HL-60 (cell line): ENCODE results near the gene PKD1.
"Not testable (repeated sequence)": the region's sequence is repeated elsewhere in the genome, so short reads cannot be mapped to it uniquely, and the experiment has no call there.

Source experiments
- DNase-seq, 2 experiments: peaks; one replicate each; pipeline ENCODE4 v3.0.0-alpha.2; 2010 to 2020; ENCODE audit warnings: low read depth in 1 of 2, low spot score in 1 of 2
- H3K27ac ChIP-seq: fragments of 250-450 bp; sonication (Bioruptor Pico); replicated peaks from 2 replicates; pipeline ENCODE4 v1.5.1; 2020; ENCODE audit warnings: mild to moderate bottlenecking, moderate library complexity
- H3K27me3 ChIP-seq: fragments of 250-450 bp; sonication (Bioruptor Pico); 2 replicates; pipeline ENCODE4 v1.5.1; 2021; ENCODE audit warnings: mild to moderate bottlenecking, moderate library complexity; ENCODE audit not compliant: insufficient read depth, poor library complexity, severe bottlenecking
- H3K4me3 ChIP-seq: replicated peaks from 2 replicates; pipeline ENCODE4 v1.5.1; 2011; ENCODE audit warnings: mild to moderate bottlenecking, control low read depth, low read length; ENCODE audit not compliant: insufficient read depth
- GABPA ChIP-seq: IDR thresholded peaks from 2 replicates; pipeline ENCODE4 v1.6.1; 2012; ENCODE audit warnings: low read depth
- POLR2AphosphoS5 ChIP-seq: IDR thresholded peaks from 2 replicates; pipeline ENCODE4 v1.6.1; 2012; ENCODE audit warnings: low read depth
- REST ChIP-seq: IDR thresholded peaks from 2 replicates; pipeline ENCODE4 v1.6.1; 2012; ENCODE audit warnings: low read depth; ENCODE audit not compliant: insufficient replicate concordance
- SPI1 ChIP-seq: IDR thresholded peaks from 2 replicates; pipeline ENCODE4 v1.6.1; 2012; ENCODE audit warnings: low read depth, mild to moderate bottlenecking, borderline replicate concordance
- TF ChIP-seq, protein P1 (sequence below): IDR thresholded peaks from one replicate; pipeline ENCODE4 v1.5.1; 2011; ENCODE audit warnings: low read length, control low read depth, inconsistent platforms; ENCODE audit not compliant: insufficient read depth

PKD1 gene

GRCh38 chr16:2117960-2118722, 17.6 kb downstream of the PKD1 start:
- not testable (repeated sequence) for H3K27me3 ChIP-seq, H3K4me3 ChIP-seq, H3K27ac ChIP-seq, DNase-seq

- not testable (repeated sequence) for H3K4me3 ChIP-seq, H3K27ac ChIP-seq, H3K27me3 ChIP-seq, DNase-seq
Measured at GRCh38 chr16:2117341-2117740, 18.4 kb downstream of the PKD1 start.

DNA sequence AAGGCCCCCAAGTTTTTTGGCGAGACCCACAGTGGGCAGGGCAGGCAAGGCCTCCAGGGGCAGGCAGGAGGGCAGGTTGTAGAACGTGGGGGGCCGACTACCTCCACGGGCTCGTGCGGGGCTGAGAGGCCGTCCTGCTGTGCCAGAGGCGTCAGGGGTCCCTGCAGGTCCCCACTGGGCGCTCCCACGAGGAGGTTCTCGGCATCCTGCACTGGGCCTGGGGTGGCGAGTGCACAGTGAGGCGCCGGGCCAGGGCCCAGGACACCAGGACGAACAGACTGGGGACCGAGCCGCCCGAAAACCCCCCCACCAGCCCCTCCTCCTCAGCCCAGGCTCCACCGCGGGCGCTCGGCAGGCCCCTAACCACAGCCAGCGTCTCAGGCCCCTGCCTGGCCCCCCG, 19.3 kb downstream of the PKD1 start:
- DNase-seq, H3K27me3 ChIP-seq, H3K4me3 ChIP-seq, H3K27ac ChIP-seq: not testable (repeated sequence)

DNA sequence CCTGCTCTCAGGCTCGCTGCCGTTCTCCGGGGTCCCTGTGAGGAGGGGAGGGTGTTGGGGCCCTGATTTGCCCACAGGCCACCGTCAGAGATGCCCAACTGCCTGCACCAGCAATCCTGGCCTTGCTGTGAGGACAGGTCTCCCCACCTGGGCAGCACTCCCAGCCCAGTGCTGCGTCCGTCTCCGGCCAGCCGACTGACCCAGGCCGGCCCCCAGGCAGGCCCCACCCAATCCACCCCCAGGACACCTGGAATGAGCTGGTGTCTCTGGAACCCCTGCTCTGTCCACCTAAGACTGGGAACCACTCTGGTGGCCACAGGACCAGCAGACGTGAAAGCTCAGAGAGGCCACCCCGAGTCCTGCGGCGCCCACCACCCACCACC, 20.1 kb downstream of the PKD1 start:
- TF ChIP-seq POLR2AphosphoS5 = no peak
- TF ChIP-seq GABPA = no peak
- no peak for TF ChIP-seq SPI1
- no peak for TF ChIP-seq REST
- TF ChIP-seq, protein P1, sequence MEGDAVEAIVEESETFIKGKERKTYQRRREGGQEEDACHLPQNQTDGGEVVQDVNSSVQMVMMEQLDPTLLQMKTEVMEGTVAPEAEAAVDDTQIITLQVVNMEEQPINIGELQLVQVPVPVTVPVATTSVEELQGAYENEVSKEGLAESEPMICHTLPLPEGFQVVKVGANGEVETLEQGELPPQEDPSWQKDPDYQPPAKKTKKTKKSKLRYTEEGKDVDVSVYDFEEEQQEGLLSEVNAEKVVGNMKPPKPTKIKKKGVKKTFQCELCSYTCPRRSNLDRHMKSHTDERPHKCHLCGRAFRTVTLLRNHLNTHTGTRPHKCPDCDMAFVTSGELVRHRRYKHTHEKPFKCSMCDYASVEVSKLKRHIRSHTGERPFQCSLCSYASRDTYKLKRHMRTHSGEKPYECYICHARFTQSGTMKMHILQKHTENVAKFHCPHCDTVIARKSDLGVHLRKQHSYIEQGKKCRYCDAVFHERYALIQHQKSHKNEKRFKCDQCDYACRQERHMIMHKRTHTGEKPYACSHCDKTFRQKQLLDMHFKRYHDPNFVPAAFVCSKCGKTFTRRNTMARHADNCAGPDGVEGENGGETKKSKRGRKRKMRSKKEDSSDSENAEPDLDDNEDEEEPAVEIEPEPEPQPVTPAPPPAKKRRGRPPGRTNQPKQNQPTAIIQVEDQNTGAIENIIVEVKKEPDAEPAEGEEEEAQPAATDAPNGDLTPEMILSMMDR = no peak
- no peak overlapping the region for H3K4me3 ChIP-seq
- no peak overlapping the region for H3K27ac ChIP-seq
- DNase-seq = no peak
- no peaks in the 10 kb centered on the region for H3K27me3 ChIP-seq

DNA sequence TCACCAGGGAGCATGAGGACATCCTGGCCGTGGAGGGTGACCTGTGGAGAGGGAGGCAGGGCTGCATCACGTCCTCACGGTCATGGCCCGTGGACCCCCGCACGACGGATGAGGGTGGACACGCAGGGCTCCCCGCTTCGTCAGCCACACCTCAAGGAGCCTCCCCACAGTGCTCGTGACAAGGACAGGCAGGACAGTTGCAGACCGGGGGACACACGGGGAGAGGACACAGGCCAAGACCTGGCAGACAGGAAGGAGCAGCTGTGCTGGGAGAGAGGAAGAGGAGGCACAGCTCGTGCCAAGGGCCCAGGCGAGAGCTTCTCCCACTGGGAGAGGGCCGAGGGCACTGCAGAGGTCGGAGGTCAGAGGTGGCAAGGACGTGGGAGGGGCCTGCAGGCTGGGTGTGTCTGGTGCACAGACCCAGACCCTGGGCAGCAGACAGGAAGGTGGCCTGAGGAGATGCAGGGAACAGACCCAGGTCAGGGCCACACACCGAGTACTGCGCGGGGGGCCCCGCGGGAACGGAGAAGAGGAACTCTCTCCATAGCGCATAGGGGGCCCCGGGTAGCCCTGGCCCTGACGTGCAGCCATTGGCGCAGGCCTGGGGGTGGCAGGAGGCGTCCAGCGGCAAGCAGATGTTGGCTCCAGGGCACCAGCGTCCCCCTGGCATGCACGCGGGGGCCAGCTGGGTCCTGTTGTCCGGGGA, 20.7 kb downstream of the PKD1 start:
- H3K27ac ChIP-seq, H3K4me3 ChIP-seq, H3K27me3 ChIP-seq, DNase-seq: not testable (repeated sequence)

DNA sequence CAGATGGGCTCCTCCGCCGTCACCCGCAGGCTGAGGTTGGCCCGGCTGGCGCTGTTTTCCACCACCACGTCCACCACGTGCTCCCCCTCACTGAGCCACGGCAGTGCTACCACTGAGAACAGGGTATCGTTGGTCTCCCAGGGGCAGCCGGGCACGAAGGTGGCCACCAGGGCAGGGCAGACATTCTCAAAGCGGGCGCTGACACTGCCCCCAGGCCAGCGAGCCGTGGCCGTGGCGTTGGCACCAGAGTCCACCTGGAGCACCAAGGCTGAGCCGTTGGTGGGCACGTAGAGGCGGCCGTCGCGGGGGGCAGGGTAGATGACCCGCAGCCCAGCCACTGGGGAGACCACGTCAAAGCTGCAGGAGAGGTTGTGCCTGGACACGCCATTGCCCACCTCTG, 21.5 kb downstream of the PKD1 start:
- not testable (repeated sequence) for DNase-seq

DNA sequence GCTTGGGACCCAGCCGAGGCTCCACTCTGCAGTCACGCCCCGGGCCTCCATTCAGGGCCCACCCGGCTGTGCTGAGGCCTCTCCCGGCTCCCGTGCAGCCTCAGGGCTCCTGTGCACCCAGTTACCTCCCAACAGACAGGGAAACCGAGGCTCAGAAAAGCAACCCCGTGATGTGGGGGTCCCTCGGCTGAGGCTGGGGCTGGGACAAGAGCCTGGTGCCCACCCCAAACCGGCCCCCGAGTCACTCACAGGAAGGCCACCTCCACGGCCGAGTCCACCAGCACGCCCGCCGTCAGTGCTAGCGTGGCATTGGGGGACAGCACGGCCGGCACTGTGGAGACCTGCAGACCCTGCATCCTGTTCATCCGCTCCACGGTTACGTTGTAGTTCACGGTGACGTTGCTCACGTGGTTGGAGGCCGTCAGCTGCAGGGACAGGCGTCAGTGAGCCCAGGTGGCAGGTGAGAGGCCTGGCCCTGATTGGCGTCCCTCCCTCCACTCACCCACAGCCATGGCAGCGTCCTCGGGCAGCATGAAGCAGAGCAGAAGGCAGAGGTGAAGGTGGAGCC, 23.1 kb downstream of the PKD1 start:
- not testable (repeated sequence) for DNase-seq, H3K27ac ChIP-seq, H3K4me3 ChIP-seq, H3K27me3 ChIP-seq

More for the DNA sequence above, 21.5 kb downstream of the PKD1 start:
- not testable (repeated sequence) for H3K27me3 ChIP-seq, H3K4me3 ChIP-seq, H3K27ac ChIP-seq

DNA sequence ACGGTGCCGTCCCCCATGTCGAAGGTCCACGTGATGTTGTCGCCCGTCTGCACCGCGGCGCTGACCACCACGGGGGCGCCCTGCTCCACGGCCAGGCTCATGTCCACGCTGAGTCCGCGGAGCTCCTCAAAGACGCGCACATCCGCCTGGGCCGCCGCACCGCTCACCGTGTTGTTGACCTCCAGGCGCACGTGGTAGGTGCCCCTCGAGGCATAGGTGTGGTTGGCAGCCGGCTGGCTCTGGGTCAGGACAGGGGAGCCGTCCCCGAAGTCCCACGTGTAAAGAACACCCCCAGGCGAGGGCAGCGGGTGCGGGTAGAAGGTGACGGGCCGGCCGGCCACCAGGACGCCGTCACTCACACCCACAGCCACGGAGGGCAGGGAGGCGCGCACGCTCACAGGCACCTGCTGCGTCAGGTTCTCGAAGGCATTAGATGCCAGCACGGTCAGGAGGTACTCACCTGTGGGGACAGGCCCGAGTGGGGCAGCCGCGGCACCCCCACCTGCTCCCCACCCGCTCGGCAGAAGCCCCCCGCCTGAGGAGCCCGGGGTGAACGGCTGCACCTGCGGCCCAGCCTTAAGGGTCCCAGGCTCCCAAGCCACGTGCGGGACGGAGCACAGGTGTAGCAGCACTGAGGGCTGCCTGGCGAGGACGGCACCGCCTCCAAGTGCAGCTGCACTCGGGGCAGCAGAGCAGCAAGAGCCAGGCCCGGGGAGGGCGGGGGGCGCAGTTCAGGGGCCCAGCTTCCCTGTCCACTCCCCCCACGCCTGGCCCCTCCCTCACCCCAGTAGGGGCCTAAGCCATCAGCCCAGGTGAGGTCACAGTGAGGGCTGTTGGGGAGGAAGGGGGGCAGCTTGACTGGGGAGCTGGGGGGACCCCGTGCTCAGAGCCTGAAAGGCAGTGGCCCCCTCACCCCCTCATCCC, 24.0 kb downstream of the PKD1 start:
- not testable (repeated sequence) for H3K4me3 ChIP-seq, H3K27ac ChIP-seq, H3K27me3 ChIP-seq, DNase-seq

DNA sequence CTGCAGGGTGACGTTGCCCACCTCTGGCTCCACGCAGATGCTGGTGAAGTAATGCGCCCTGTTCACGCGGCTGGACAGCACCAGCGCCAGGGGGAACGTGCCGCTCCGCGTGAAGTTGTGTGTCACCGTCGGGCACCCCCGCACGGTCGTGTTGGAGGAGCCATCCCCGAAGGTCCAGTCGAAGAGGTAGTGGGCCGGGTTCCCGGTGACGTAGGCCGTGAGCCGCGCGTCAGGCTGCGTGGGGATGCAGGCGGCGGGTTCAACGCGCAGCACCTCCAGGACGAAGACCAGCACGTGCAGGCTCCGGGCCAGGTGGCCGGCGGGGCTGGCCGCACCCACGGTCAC, 24.7 kb downstream of the PKD1 start:
- not testable (repeated sequence) for H3K4me3 ChIP-seq, DNase-seq, H3K27ac ChIP-seq, H3K27me3 ChIP-seq

DNA sequence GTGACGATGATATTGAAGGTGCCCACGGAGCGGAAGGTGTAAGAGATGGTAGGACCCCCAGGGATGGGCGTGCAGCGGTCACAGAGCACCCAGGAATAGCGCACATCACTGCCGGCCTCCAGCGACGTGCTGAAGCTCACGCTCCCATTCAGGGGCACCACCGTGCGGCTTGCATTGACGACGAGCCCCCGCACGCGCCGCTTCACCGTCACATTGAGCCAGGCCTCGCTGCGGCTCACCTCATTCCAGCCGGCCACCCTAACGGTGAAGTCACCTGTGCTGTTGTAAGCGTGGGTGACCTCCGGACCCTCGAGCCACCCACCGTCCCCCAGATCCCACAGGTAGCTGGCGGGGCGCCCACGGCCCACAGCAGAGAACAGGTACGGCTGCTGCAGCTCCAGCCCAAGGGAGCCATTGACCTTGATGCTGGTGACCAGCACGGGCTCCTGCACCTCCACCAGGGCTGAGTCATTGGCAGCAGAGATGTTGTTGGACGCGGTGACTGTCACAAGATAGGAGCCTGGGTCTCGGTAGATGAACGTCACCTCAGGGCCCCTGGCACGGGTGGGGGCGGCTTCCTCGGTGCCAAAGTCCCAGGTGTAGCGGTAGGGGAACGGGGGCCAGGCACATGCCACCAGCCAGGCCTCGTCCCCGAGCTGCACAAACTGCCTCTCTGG, 25.2 kb downstream of the PKD1 start:
- DNase-seq, H3K4me3 ChIP-seq, H3K27ac ChIP-seq, H3K27me3 ChIP-seq: not testable (repeated sequence)
